ENCODE measurements around the gene GADL1.

GADL1 gene

DNA sequence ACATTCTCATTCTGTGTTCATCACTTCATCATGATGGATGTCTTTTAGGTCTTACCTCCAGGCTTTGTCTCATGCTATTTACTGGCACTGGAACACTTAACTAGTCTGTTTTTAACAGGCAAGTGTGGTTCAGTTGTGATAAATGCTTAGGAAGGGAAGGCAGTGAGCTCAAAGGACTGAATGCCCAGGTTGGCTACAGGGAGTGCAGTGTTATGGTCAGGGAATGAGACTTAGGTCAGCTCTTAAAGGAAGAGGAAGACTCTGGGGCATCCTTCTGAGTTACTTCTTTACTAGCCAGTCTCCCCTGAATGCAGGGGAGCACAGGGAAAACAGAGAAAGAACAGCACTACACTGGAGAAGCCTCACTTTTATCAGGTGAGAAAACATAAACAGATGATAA, 215.4 kb downstream of the GADL1 start:
- Histone ChIP-seq H3F3A (ENCODE audit: insufficient read depth) (no peaks in the 10 kb centered on the region), H4K20me1 (ENCODE audit: low read depth, low read length) (no peaks in the 10 kb centered on the region), H3K79me2 (ENCODE audit: insufficient read depth, low read length) (no peaks in the 10 kb centered on the region), H3K36me3 (ENCODE audit: low read length) (peaks cover 18% of the 10 kb centered on the region), H3K9me3 (ENCODE audit: insufficient read depth, low read length) (no peaks in the 10 kb centered on the region), H3K4me2 (ENCODE audit: low read depth, low read length, poor library complexity, severe bottlenecking) (no peak overlapping the region), H3K9ac (ENCODE audit: low read length) (no peak overlapping the region), H3K27me3 (ENCODE audit: low read length) (no peaks in the 10 kb centered on the region), H3K27ac (ENCODE audit: low read depth, low read length) (no peak overlapping the region), H2AFZ (ENCODE audit: low read depth, low read length, severe bottlenecking) (no peak overlapping the region), H3K4me3 (ENCODE audit: insufficient read depth, low read length, poor library complexity, severe bottlenecking) (no peak overlapping the region), H3K9me2 (replicated peaks; ENCODE audit: insufficient read depth, low read length) (no peaks in the 10 kb centered on the region)
- TF ChIP-seq EZH2phosphoT487 (conservative IDR thresholded peaks at IDR 0.05; ENCODE audit: low read length), result no peak
- TF ChIP-seq, protein P1, sequence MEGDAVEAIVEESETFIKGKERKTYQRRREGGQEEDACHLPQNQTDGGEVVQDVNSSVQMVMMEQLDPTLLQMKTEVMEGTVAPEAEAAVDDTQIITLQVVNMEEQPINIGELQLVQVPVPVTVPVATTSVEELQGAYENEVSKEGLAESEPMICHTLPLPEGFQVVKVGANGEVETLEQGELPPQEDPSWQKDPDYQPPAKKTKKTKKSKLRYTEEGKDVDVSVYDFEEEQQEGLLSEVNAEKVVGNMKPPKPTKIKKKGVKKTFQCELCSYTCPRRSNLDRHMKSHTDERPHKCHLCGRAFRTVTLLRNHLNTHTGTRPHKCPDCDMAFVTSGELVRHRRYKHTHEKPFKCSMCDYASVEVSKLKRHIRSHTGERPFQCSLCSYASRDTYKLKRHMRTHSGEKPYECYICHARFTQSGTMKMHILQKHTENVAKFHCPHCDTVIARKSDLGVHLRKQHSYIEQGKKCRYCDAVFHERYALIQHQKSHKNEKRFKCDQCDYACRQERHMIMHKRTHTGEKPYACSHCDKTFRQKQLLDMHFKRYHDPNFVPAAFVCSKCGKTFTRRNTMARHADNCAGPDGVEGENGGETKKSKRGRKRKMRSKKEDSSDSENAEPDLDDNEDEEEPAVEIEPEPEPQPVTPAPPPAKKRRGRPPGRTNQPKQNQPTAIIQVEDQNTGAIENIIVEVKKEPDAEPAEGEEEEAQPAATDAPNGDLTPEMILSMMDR (IDR thresholded peaks at IDR 0.05; ENCODE audit: insufficient read depth, low read length, poor library complexity, severe bottlenecking), result no peak

DNA sequence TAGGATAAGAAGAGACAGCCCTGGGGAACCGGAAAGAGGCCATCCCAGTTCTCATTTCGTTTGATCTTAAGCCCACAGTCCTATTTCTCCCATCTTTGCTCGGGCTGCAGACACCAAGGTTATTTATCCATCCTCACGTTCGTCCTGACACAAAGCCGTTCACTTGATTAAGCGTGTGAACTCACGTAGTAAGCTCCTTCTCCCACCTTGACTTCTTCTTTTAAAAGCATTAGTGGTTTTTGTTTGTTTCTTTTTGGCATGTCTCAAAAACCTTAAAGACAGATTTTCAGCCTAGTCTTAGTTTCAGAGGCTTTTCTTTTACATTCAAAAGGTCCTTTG, 217.1 kb downstream of the GADL1 start:
- Histone ChIP-seq H3K27ac (ENCODE audit: low read depth, low read length) (no peak overlapping the region), H3K79me2 (ENCODE audit: insufficient read depth, low read length) (no peaks in the 10 kb centered on the region), H3K36me3 (ENCODE audit: low read length) (peaks cover 22% of the 10 kb centered on the region)

GRCh38 chr3:30676424-30677346, 217.8 kb downstream of the GADL1 start:
- H3K27ac ChIP-seq (ENCODE audit: low read depth, low read length), result no peak overlapping the region
- H3F3A ChIP-seq (ENCODE audit: insufficient read depth), result no peaks in the 10 kb centered on the region
- H3K4me2 ChIP-seq (ENCODE audit: low read depth, low read length, poor library complexity, severe bottlenecking), result no peak overlapping the region
- peaks cover 22% of the 10 kb centered on the region for H3K36me3 ChIP-seq (ENCODE audit: low read length)
- no peaks in the 10 kb centered on the region for H3K9me3 ChIP-seq (ENCODE audit: insufficient read depth, low read length)
- no peaks in the 10 kb centered on the region for H3K79me2 ChIP-seq (ENCODE audit: insufficient read depth, low read length)
- no peaks in the 10 kb centered on the region for H3K9me2 ChIP-seq (replicated peaks; ENCODE audit: insufficient read depth, low read length)
- no peak overlapping the region for H3K9ac ChIP-seq (ENCODE audit: low read length)
- TF ChIP-seq, protein P1 (IDR thresholded peaks at IDR 0.05; ENCODE audit: insufficient read depth, low read length, poor library complexity, severe bottlenecking), result no peak
- TF ChIP-seq EZH2phosphoT487 (conservative IDR thresholded peaks at IDR 0.05; ENCODE audit: low read length), result no peak
- H3K4me3 ChIP-seq (ENCODE audit: insufficient read depth, low read length, poor library complexity, severe bottlenecking), result no peak overlapping the region
- no peaks in the 10 kb centered on the region for H4K20me1 ChIP-seq (ENCODE audit: low read depth, low read length)
- H2AFZ ChIP-seq (ENCODE audit: low read depth, low read length, severe bottlenecking), result no peak overlapping the region
- H3K27me3 ChIP-seq (ENCODE audit: low read length), result no peaks in the 10 kb centered on the region

More for the DNA sequence above, 217.1 kb downstream of the GADL1 start:
- Histone ChIP-seq H3K4me2 (ENCODE audit: low read depth, low read length, poor library complexity, severe bottlenecking) (no peak overlapping the region), H3F3A (ENCODE audit: insufficient read depth) (no peaks in the 10 kb centered on the region), H2AFZ (ENCODE audit: low read depth, low read length, severe bottlenecking) (no peak overlapping the region), H3K27me3 (ENCODE audit: low read length) (no peaks in the 10 kb centered on the region), H3K9ac (ENCODE audit: low read length) (no peak overlapping the region), H3K9me3 (ENCODE audit: insufficient read depth, low read length) (no peaks in the 10 kb centered on the region), H4K20me1 (ENCODE audit: low read depth, low read length) (no peaks in the 10 kb centered on the region), H3K9me2 (replicated peaks; ENCODE audit: insufficient read depth, low read length) (no peaks in the 10 kb centered on the region), H3K4me3 (ENCODE audit: insufficient read depth, low read length, poor library complexity, severe bottlenecking) (no peak overlapping the region)
- TF ChIP-seq, protein P1 (IDR thresholded peaks at IDR 0.05; ENCODE audit: insufficient read depth, low read length, poor library complexity, severe bottlenecking), result no peak
- TF ChIP-seq EZH2phosphoT487 (conservative IDR thresholded peaks at IDR 0.05; ENCODE audit: low read length), result no peak
